HG03571 (cell line): ENCODE measurements around the gene SKI.

ENCODE experiments used
- ATAC-seq: cut with Tn5 transposase; IDR thresholded peaks from one replicate; pipeline ENCODE4 v1.9.1; 2021; ENCODE audit not compliant: unreplicated experiment

Gene SKI

DNA sequence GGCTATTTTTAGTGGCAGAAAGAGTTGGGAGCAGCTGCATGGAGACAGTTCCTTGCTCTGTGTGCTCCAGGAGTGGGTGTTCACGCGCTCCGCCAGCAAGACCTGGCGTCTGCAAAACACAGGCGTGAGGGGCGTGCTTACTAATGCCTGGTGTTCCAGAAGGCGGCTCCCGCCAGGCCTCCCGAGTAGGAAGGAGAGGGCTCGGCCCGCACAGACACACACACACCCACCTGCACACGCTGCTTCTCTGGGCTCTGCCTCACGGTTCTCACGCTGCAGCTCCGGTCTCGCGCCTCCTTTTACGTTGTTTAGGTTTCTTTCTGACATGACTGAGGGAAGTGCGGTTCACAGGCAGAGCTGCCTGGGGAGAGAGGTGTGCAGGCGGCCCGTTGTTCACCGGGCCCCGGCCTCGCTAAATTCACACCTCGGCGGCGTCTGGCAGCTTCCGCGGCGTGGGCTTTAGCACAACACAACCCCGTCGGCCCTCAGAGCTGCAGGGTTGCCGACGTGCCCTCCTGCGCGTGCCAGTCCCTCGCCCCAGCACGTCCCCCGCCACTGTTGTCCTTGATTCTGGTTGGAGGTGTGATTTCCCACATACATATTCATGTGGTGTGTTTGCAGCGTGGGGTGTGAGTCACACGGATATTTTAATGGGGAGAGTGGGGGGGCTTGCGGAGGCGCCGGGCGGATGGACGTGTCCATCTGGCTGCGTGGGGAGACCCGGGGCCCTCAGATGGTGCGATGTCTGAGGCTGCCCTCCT, 77.0 kb downstream of the SKI start:
- ATAC-seq: no peak

DNA sequence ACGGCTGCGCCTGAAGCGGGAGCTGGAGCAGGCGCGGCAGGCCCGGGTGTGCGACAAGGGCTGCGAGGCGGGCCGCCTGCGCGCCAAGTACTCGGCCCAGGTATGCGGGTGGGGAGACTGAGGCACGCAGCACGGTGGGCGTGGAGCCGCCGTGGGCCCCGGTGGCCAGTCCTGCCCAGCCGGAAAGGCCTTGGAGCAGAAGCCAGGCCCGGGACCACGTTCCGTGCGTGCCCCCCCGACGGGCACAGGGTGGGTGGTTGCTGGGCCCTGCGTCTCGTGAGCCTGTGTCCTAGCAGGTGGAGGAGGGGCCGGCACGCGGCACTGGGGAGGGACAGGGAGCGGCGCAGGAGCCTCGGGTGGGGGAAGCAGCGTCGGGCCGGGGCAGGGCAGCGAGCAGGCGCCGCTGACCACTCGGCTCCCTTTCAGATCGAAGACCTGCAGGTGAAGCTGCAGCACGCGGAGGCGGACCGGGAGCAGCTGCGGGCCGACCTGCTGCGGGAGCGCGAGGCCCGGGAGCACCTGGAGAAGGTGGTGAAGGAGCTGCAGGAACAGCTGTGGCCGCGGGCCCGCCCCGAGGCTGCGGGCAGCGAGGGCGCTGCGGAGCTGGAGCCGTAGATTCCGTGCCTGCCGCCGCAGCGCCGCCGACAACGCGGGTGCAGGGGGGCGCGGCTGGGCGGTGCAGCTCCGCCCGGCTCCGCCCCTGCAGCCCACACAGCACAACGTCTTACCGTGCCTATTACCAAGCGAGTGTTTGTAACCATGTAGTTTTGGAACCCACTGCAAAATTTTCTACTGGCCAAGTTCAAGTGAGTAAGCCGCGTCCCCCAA, 78.2 kb downstream of the SKI start:
- no peak for ATAC-seq

DNA sequence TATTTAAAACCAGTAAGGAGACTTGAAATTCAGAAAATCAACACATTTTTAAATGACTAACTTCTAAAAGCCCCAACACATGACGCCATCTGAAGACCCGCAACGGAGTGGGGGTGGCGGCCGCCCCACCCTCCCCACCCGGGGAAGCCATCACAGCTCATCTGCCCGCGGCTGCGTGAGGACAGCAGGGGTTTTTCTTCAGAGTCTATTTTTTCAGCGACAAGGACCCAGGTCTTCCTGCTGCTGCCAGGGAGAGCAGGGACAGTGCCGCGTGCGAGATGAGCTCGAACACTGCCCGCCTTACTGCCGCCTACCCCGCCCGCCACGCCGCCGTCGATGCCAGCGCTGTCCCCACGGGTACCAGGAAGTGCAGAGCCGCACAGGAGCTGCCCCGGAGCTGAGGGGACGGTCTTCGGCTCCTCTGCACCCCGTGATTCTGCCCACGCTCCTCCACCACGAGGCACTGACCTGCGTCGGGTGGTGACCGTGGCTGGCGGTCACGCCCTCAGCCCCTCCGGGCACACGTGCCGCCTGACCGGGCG, 79.0 kb downstream of the SKI start:
- no peak for ATAC-seq

DNA sequence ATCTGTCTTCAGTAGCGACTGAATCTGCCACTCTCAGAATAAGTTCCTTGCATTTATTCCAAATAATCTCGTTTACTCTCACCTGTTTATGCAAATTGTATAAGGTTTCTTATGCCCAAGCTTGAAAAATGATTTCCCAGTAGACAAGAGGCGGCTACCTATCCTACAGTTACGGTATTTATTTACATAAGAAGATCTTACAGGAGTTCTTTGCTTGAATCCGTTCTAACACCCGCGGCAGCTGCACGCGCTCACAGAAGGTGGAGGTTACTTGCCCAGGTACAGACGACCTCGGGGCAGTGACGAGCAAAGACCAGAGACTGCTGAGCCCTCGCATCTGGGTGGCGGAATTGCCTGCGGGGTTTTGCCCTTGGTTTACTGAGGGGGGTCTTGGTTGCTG, 79.9 kb downstream of the SKI start:
- no peak for ATAC-seq

DNA sequence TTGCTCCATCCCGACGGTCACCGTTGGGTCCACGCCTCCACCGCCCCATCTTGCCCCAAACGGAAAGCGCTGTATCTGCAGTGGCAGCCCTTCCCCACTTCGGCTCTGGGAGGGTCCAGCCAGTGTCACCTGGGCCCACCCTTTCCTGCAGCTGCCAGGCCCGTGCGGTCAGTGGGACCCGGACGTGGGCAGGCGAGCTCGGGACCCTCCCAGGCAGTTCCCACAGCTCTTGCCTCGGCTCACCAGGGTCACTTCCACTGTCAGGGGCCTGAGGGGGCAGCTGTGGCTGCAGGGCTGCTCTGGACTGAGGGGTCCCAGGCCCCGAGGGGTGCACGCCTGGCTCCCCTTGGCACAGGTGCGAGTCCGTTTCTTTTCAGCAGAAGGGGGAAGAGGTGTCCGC, 80.7 kb downstream of the SKI start:
- no peak for ATAC-seq

DNA sequence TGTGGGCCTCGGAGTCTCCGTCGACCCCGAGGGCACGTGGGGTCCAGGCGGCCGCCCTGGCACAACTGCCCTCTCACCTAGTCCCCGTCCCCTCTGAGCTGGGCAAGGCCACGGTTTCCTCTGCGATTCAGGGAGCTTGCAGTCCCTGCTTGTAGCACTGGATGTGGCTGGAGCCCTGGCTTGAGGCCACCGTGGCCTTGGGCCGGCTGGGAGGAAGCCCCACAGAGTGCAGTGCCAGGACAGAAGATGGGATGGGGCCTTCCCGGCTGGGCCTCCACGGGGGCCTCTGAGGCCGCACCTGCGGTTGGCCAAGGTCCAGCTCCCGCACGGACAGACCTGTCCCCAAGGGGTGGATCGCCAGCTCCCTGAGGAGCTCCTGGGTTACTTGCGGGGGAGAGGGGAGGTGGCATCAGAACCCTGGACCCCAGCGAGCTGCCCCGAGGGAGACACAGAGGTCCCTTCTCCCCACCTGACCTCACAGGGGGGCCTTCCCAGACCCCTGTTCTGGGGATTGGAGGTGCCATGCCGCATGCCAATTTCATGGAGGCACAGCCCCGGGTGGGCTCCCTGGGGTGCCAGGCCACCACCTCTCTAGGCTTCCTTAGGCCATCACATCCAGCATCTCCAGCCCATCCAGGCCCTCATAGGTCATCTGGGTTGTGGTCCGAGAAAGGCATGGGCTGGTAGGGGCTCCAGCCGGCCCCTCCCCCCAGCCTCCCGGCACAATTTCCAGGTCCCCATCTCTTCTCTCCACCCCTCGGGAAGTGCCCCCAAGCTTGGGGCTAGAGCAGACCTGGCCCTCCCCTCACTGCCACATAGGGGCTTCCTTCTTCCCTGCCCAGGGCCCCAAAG, 82.4 kb downstream of the SKI start:
- ATAC-seq: no peak

DNA sequence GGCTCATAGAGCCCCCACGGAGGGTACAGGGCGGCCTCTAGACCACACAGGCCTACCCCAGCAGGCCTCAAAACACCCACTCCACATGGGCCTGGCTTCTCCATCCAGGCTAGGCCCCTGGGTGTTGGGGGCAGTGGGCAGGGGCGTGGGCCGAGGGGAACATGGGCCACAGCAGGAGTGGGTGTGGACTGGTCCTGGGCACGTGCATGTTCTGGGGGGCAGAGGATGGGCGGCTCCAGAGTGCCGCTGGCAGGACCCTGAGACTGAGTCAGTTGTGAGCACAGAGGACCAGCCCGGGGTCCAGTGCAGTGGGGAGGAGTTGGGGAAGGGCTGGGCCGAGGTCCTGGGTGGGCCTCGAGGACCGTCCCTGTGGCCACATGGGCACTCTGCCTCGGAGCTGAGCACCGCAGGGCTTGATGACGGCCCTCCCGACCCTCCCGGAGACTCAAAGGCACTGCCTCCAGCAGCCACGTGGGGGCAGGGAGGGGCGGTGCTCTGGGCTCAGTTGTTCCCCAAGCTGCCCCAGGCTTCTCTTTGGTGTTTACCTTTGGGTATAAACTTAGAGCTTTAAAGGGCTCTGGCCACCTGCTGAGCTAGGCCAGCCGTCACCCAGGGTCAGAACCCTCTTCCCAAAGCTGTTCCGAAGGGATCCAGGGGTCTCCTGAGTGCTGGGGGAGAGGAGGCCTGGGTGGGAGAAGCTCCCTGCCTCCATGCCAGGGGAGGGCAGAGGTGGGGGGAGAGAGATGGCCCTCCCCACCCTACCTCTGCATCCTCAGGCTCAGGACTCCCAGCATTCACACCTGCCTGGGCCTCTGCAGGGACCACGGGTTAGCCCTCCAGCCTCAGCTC, 83.3 kb downstream of the SKI start:
- no peak for ATAC-seq

DNA sequence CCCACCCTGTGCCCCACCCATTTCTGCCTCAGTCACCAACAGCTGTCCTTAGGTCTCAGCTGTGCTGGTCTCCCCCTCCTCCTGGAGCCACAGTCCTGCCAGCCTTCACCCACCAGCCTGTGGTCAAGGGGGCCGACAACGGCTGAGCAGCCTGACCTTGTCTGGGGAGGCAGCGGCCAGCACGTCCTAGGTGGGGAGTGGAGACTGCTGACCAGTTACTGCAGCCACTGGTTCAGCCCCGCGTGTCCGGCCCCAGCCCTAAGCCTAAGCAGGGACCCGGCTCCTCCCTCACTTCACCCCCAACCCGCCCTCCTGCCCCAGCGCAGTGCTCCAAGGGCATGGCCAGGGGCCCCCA, 84.0 kb downstream of the SKI start:
- ATAC-seq: no peak

DNA sequence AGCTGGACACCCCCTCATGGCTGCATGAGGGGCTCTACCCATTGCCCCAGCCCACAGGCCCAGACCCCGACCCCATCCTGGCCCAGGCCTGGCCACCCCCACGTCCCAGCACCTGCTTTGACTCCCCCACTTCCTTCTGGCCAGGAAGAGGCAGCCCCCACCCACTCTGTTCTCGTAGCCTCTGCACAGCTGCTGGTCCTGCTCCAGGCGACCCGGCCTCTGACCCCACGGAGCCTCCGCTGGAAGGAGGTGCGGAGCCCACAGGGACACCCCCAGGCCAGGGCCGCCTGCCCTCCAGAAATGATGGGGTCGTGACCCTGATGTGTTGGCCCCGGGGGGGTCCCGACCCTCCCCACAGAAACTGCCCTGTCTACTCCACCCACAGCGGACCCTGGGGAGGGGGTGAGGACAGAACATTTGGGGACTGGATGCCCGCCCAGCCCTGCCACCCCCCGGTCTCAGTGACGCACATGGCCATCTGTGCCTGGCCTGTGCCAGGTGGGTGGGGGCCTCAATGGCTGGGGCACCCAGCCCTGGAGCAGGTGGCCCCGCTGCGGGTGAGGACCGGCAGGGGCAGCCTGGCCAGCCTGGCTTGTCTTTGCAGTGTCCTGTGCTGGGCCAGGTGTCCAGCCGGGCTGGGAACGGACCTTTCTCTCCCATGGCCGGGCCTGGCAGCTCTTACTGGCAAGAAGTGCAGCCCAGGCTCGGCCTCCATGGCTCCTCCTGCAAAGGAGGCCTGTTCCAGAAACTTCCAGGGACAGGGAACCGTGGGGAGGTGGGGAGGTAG, 84.6 kb downstream of the SKI start:
- no peak for ATAC-seq

DNA sequence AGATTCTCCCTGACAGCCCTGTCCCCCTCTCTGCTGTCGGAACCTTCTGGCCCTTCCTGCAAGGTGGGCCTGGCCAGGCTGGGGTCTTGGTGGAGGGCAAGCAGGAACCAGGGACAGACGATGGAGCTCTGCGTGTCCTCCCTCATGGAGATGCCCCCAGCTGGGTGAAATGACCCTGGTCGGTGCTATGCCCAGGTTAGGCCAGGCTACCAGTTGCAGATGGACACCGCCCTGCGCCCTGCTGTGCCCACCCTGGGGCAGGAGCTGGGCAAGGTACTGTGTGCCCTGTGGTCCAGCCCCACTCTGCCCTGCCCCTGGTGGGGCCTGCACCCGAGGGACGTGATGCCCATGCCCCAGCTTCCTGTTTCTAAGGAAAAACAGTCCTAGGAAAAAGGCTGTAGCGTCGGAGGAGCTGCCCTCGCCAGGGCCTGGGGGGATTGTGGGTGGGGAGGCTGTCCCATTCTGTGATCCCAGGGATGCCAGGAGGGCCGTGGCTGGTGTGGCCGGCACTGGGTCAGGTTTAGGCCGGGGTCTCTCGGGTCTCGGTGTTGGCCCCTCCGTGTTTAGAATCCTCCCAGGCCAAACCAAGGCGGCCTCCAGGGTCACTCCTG, 85.6 kb downstream of the SKI start:
- no peak for ATAC-seq

DNA sequence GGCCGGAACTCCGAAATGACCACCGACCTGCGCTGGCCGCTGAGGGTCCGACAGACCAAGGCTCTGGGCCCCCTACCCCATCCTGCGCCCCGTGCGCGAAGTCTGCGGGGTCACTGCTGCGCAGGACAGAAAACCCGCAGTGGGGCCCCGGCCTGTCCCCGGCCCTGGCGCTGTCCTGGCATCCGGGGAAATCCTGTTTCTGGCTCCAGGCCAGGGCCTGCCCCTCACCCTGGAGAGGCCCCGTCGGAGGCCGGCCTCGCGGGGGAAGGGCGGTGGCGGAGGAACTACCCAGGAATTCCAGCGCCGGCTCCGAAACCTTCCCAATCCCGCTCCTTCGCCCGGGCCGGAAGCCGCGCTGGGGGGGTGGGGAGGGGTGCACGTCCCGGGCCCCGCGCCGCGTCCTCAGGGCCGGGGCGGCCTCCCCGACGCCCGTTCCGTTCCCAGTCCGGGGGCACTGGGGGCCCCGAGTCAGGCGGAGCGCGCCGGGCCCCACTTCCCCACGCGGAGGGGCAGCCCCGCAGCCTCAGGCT, 86.2 kb downstream of the SKI start:
- no peak for ATAC-seq

DNA sequence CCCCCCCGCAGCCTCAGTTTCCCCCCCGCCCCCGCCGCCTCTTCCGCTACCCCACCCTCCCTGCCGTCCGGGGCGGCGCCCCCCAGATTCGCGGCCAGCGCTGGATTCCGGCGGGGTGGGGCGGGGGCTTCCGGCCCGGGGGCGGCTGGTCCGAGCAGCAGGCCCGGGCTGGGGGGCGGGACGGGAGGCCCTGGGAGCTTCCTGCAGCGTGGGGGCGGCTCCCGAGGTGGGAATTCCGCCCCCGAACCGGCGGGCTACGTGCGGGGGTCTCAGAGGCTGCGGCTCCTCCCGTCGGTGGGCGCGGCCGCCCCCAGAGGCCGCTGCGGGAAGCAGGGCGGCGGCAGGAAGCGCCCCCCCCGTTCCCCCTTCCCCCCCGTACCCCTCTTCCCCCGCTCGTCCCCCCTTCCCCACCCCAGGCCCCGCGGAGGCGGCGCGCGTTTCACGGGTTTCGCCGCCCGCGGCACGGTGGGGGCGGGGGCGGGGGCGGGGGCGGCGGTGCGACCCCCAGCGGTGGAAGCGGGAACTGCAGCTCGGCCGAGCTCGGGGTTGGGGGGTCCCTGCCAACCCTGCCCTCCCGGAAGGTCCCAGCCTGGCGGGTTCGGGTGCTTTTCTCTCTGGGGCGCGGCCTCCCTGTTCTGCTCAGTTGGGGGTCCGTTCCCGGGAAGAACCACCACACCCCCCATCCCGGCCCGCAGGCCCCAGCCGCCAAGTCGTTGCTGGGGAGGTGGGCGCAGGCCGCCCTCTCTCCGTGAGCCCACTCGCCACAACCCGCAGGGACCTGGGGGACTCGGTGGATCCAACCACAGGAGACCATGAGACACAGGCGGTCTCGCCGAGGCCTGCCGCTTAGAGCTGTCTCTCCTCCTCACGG, 86.9 kb downstream of the SKI start:
- ATAC-seq: no peak

DNA sequence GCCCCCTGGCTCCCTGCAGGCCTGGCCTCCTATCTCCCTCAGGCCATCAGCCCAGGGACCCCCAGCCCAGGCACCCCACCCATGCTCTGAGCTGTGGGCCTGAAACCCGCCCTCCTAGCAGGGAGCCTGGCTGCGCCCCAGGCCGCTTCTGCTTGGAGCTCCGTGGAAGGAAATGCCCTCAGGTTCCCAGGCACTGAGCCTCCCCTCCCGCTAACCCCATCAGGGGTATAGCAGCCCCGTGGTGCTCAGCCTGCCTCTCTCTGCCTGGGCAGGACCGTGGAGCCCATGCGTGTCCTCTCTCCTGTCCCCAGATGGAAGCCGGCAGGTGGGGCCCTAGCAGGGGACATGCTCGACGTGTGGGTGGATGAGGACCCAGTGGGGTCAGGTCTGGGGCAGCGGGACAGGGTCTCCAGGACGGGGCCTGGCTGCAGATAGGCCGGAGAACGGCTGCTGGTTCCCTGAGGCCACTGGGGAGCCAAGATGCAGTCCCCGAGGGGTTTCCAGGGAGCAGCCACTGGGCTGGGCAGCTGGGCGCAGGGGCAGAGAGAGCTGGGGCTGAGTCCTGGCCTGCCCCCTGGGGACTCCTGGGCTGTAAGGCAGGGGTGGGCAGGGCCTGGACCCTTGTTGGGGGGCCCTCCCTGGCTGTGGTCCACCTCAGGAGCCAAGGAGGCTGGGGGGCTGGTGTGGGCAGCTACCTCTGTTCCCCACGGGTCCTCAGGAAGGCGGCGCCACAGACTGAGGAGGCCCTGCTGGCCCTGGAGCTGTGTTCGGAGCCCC, 87.7 kb downstream of the SKI start:
- no peak for ATAC-seq

DNA sequence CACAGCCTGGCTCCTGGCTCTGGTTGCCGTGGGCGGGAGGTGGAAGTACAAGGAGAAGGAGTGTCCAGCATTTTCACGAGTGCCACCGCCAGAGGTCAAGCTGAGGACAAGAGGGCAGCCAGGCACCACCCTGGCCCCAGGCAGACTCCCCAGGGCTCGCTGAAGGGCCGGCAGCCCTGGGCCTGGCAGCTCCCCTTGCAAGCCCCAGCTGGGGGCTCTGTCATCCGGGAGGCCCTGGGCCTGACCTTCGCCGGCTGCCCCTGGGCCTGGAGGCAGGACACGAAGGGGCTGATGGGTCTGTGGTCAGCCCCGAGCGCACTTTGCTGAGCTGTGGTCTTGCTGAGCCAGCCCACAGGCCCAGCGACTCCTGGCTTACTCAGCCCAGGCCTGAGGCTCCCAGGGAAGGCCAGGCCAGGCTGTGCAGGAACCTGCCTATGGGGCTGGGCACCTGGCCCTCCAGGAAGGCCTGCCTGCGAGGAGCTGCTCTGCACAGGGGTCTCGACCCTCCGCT, 88.4 kb downstream of the SKI start:
- no peak for ATAC-seq

DNA sequence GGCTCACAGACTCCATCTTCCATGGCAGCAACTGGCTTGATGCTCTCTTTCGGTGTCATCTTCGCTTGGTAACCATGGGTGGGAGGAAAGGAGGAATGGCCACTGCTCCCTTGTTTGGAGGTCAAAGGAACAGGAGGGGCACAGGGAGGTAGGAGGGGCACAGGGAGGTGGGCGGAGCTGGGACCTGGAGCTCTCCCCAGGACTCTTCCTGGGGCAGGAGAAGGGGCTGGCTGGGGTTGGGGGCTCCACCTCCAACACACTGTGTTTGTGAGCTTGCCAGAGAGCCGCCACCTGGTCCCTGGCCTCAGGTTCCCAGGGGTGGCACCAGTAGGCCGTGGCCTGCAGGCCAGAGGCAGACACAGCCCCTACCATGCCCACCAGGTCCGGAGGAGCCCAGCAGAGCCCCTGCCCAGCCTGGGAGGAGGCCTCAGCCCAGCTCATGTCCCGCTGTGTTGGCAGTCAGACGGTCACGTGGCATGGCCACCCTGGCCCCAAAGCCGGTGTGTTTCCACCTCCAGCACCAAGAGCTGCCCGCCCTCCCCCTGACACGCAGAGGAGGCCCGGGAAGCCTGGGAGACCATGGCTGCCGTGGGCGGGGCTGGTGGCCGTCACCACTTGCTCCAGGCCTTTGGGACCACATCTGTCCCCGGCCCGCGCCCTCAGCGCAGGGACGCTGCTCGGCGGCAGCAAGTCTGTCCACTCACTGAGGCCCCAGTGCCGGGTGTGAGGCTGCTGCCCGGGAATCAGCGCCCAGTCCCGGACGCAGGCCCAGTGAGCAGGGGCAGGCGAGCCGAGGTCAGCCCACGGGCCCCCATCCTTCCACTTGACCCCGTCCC, 89.3 kb downstream of the SKI start:
- no peak for ATAC-seq
